GM12878 (cell line): ENCODE data around the gene KCNA3. TPM values are rescaled to one million over a fixed set of nuclear protein-coding genes. Genes with fewer than 3 reads are reported as not detected.

Source experiments
- ATAC-seq: fragments of 200-7000 bp; cut with Tn5 transposase; 3 replicates; pipeline ENCODE4 v1.9.1; 2020; ENCODE audit warnings: mild to moderate bottlenecking, moderate library complexity
- BruUV-seq: library from RNA; stranded (reverse); fragments of 400-500 nt; replicated peaks from 2 replicates; lab custom pipeline; 2021; lab: Mats Ljungman, UMichigan
- CTCF ChIA-PET: fragments of 300-600 bp; sonication (Branson Sonifier 250); formaldehyde crosslinking; extraction: SDS; loops from one replicate; lab custom pipeline; 2021; ENCODE audit warnings: inconsistent platforms; lab: Yijun Ruan, JAX
- POLR2A ChIA-PET: fragments of 350-600 bp; formaldehyde crosslinking; extraction: SDS; loops from one replicate; lab custom pipeline; 2021; ENCODE audit warnings: inconsistent platforms; lab: Charles Lee
- RAD21 ChIA-PET: fragments of 300-600 bp; sonication (Branson Sonifier 250); formaldehyde crosslinking; loops from one replicate; lab custom pipeline; 2023; ENCODE audit warnings: antibody characterized with exemption; ENCODE audit not compliant: unreplicated experiment; lab: Charles Lee
- SMC1A ChIA-PET: fragments of 300-600 bp; sonication (Branson Sonifier 250); formaldehyde crosslinking; loops from one replicate; lab custom pipeline; 2023; ENCODE audit not compliant: unreplicated experiment, uncharacterized antibody; lab: Charles Lee
- DNase-seq: peaks from one replicate; pipeline ENCODE4 v3.0.0-alpha.2; 2011; ENCODE audit warnings: low read depth, low spot score
- FAIRE-seq: peaks from 3 replicates; lab custom pipeline; 2011; peaks lifted over from hg19 to GRCh38; lab: Jason Lieb, UNC
- H2AFZ ChIP-seq: 2 replicates; pipeline ENCODE4 v1.6.0; 2011; ENCODE audit warnings: low read depth, low read length, control low read depth; ENCODE audit not compliant: control insufficient read depth
- H3K27ac ChIP-seq: 2 replicates; pipeline ENCODE4 v1.5.1; 2011; ENCODE audit warnings: control low read depth; ENCODE audit not compliant: control insufficient read depth, insufficient read depth
- H3K27me3 ChIP-seq, 2 experiments: replicated peaks in 1 of 2; 2 replicates each; pipeline versions ENCODE4 v1.6.0 to v1.6.1; 2011; ENCODE audit warnings: low read length in 1 of 2; ENCODE audit not compliant: control insufficient read depth in 2 of 2, insufficient read depth in 2 of 2
- H3K36me3 ChIP-seq, 2 experiments: 2 replicates each; pipeline ENCODE4 v1.5.1; 2011; ENCODE audit warnings: low read length in 1 of 2; ENCODE audit not compliant: control insufficient read depth in 2 of 2, insufficient read depth in 2 of 2
- H3K4me1 ChIP-seq: 2 replicates; pipeline ENCODE4 v1.6.1; 2011; ENCODE audit warnings: mild to moderate bottlenecking, low read length, moderate library complexity, mixed read lengths; ENCODE audit not compliant: control insufficient read depth, insufficient read depth
- H3K4me2 ChIP-seq: 2 replicates; pipeline ENCODE4 v1.6.0; 2011; ENCODE audit warnings: control low read depth; ENCODE audit not compliant: control insufficient read depth, insufficient read depth
- H3K4me3 ChIP-seq: fragments of 200-600 bp; sonication (generic); 2 replicates; pipeline ENCODE4 v1.5.1; 2016
- H3K79me2 ChIP-seq: 2 replicates; pipeline ENCODE4 v1.6.0; 2011; ENCODE audit warnings: low read length; ENCODE audit not compliant: control insufficient read depth, insufficient read depth
- H3K9ac ChIP-seq: 2 replicates; pipeline ENCODE4 v1.8.0; 2011; ENCODE audit warnings: low read length, control low read depth, mixed read lengths; ENCODE audit not compliant: control insufficient read depth, insufficient read depth
- H3K9me3 ChIP-seq: replicated peaks from 3 replicates; pipeline ENCODE4 v1.5.1; 2011; ENCODE audit warnings: mild to moderate bottlenecking, low read length; ENCODE audit not compliant: control insufficient read depth, insufficient read depth
- H4K20me1 ChIP-seq: 2 replicates; pipeline ENCODE4 v1.6.0; 2011; ENCODE audit not compliant: control insufficient read depth, insufficient read depth
- BCL11A ChIP-seq: IDR thresholded peaks from 2 replicates; pipeline ENCODE4 v1.6.1; 2011; ENCODE audit warnings: low read depth, low read length
- CUX1 ChIP-seq: IDR thresholded peaks from 2 replicates; pipeline ENCODE4 v1.6.1; 2012; ENCODE audit warnings: improper control_type of control experiment, low read depth, low read length; ENCODE audit not compliant: insufficient replicate concordance
- ETV6 ChIP-seq, 2 experiments: fragments of 450-650 bp in 1 of 2; IDR thresholded peaks in 1 of 2; conservative IDR thresholded peaks in 1 of 2; 2 replicates each; pipeline ENCODE4 v1.6.1; 2014; ENCODE audit warnings: antibody characterized with exemption in 1 of 2, borderline replicate concordance in 1 of 2, low read depth in 1 of 2, mild to moderate bottlenecking in 1 of 2, moderate library complexity in 1 of 2
- NFIC ChIP-seq: IDR thresholded peaks from 2 replicates; pipeline ENCODE4 v1.6.1; 2012; ENCODE audit warnings: low read depth, mild to moderate bottlenecking, inconsistent platforms, low read length, moderate library complexity
- NR2F1 ChIP-seq: fragments of 450-650 bp; conservative IDR thresholded peaks from 2 replicates; pipeline ENCODE4 v1.6.1; 2017; ENCODE audit warnings: mild to moderate bottlenecking
- RFX5 ChIP-seq: IDR thresholded peaks from 2 replicates; pipeline ENCODE4 v1.6.1; 2011; ENCODE audit warnings: low read depth, low read length, improper control_type of control experiment
- SUPT20H ChIP-seq: IDR thresholded peaks from 2 replicates; pipeline ENCODE4 v1.6.1; 2011; ENCODE audit warnings: low read depth, mild to moderate bottlenecking, low read length, moderate library complexity, borderline replicate concordance; ENCODE audit not compliant: control insufficient read depth
- WGBS: methylation state at CpG from one replicate; pipeline ENCODE4 v1.1.6; 2016; ENCODE audit warnings: low lambda C conversion rate; ENCODE audit not compliant: insufficient replicate concordance, insufficient coverage; ENCODE audit errors: missing lambda C conversion rate; 5-methylcytosine and 5-hydroxymethylcytosine counted together
- in situ Hi-C: fragments of 300-500 bp; cut with MboI; formaldehyde crosslinking; loops from 9 replicates; pipeline ENCODE4 v1.14.3; 2018; ENCODE audit warnings: mixed read lengths
- intact Hi-C: fragments of 100-400 bp; cut with micrococcal nuclease; formaldehyde crosslinking; loops from one replicate; pipeline ENCODE4 v1.14.2; 2022; ENCODE audit not compliant: unreplicated experiment
- polyA plus RNA-seq, 11 experiments: library from polyadenylated mRNA; depleted of rRNA in 4 of 11; unstranded in 6 of 11; stranded (reverse) in 5 of 11; fragments of >200 nt; fragmentation: Nextera tagmentation in 4 of 11; fragmentation: Illumina TruSeq in 1 of 11; extraction: Ambion mirVana in 4 of 11; extraction: Trizol in 1 of 11; gene quantifications; 1 replicate in 1 of 11; 2 replicates in 10 of 11; pipeline versions ENCODE4 v1.2.1 to v1.2.3, GENCODE V29; 2011 to 2016; ENCODE audit warnings: inconsistent platforms in 2 of 11, missing spikeins in 2 of 11, low read depth in 1 of 11
- total RNA-seq, 4 experiments: library from RNA; depleted of rRNA in 3 of 4; stranded (reverse); fragments of >200 nt in 3 of 4; fragmentation: Illumina TruSeq in 1 of 4; extraction: Trizol in 1 of 4; gene quantifications; 2 replicates each; pipeline versions ENCODE4 v1.2.1 to v1.2.3, GENCODE V29; 2013 to 2021

KCNA3 gene
- total and polyA plus RNA-seq, 10 of the 15 experiments (the other 5 are each of a cell fraction or from before 2014, with no cell fraction given) = 0.10 to 3.3 (median 1.7) TPM

- Histone ChIP-seq H3K4me1 (no peaks in the 10 kb centered on the region), H3K4me3 (no peak overlapping the region), H3K36me3 (no peaks in the 10 kb centered on the region), H3K27me3 (no peaks in the 10 kb centered on the region), H3K9ac (no peak overlapping the region), H4K20me1 (no peaks in the 10 kb centered on the region), H3K9me3 (no peaks in the 10 kb centered on the region), H3K4me2 (no peak overlapping the region), H3K79me2 (no peaks in the 10 kb centered on the region), H3K27ac (no peak overlapping the region), H2AFZ (no peak overlapping the region)
- ATAC-seq = no peak
- no peak for FAIRE-seq
- RAD21 ChIA-PET = no interaction called here
- CTCF ChIA-PET = interaction anchor here (1.1 kb wide), 1 partner anchor 14 kb away, joined by 3 read pairs; no protein-coding TSS in a partner anchor
- no TSS peak for BruUV-seq
- SMC1A ChIA-PET = no interaction called here
- in situ Hi-C loops (no loop called here), intact Hi-C loops (no loop called here)
- no peak for DNase-seq
- POLR2A ChIA-PET = no interaction called here
- TF ChIP-seq SUPT20H = no peak
Observed at GRCh38 chr1:110696818-110697217, 22.1 kb upstream of the KCNA3 start.

- FAIRE-seq (no peak), DNase-seq (no peak), ATAC-seq (no peak)
- SMC1A ChIA-PET = no interaction called here
- BruUV-seq = no TSS peak
- in situ Hi-C loops = no loop called here
- Histone ChIP-seq H3K4me3 (no peak overlapping the region), H4K20me1 (no peaks in the 10 kb centered on the region), H3K27me3 (no peaks in the 10 kb centered on the region), H3K36me3 (no peaks in the 10 kb centered on the region), H3K4me2 (no peak overlapping the region), H3K79me2 (no peaks in the 10 kb centered on the region), H3K9ac (no peak overlapping the region), H3K4me1 (no peaks in the 10 kb centered on the region), H2AFZ (no peak overlapping the region), H3K27ac (no peak overlapping the region), H3K9me3 (no peaks in the 10 kb centered on the region)
- TF ChIP-seq CUX1 = no peak
- no peak for TF ChIP-seq ETV6 (conservative IDR thresholded peaks at IDR 0.05 in 1 of 2, IDR thresholded peaks at IDR 0.05 in 1 of 2; ENCODE audit: borderline replicate concordance in 1 of 2, low read depth in 1 of 2)
- no peak for TF ChIP-seq BCL11A
- TF ChIP-seq RFX5 = no peak
- no peak for TF ChIP-seq NFIC
- TF ChIP-seq NR2F1 = no peak
- CTCF ChIA-PET = interaction anchor here (0.6 to 1.0 kb wide), 2 partner anchors 71 to 75 kb away, joined by 3 read pairs; no protein-coding TSS in a partner anchor
- intact Hi-C loops = no loop called here
- POLR2A ChIA-PET = no interaction called here
- RAD21 ChIA-PET = no interaction called here
- 66% methylated on average over 4 of the region's 4 CpGs for WGBS
Observed at GRCh38 chr1:110690709-110691365, 16.1 kb upstream of the KCNA3 start.
